Measurements from ENCODE around the gene GRK2.
A peak's percentile ranks its signal among the peaks of the same experiment; 100 is the strongest.

GRK2 gene

DNA sequence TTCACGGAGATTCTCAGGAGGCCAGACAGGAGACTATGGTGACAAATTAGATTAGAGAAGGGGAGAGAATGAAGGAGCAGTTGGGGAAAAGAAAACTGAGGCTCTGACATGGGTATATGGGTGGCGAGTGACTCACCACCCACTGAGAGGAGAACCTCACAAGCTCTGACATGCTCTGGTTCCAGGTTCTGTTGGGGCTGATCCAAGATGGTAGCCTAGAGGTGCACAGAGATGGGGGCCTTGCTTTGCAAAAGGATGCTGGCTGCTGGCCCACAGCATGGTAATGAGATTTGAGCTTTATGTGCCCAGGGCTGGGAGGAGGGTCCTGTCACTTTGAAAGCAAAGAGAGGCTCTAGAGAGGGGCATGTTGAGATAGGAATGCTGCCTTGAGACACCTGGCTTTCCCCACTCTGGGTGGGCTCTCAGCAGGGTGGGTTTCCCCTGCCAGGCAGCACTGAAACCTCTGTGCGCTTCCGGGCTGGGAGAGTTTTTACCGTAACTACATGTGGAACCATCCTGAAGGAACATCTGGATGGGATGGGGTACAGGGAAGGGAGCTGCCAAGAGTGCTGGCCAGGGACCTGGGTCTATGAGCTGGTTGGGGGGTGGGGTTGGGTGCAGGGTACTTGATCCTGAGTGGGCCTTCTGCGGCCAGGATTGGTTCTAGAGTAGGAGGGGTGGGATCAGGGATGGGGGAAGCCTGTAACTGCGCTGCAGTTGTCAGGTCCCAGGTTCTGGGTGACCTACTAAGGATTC lies 1.2 kb upstream of the GRK2 start:
- H3K27me3 ChIP-seq (ENCODE audit: insufficient read depth, low read length), result no peaks in the 10 kb centered on the region
- no peaks in the 10 kb centered on the region for H3K36me3 ChIP-seq (ENCODE audit: insufficient read depth, low read length)
- H2AFZ ChIP-seq (ENCODE audit: low read length, unreplicated experiment), result no peak overlapping the region
- H3K4me3 ChIP-seq (ENCODE audit: low read depth, low read length), result no peak overlapping the region
- H3K79me2 ChIP-seq (ENCODE audit: control insufficient read depth, insufficient read depth, low read length, unreplicated experiment), result peaks cover 35% of the 10 kb centered on the region
- H3K27ac ChIP-seq (ENCODE audit: low read depth, low read length), result no peak overlapping the region
- H3K4me1 ChIP-seq (ENCODE audit: control insufficient read depth, insufficient read depth, low read length, unreplicated experiment), result peaks cover 34% of the 10 kb centered on the region

DNA sequence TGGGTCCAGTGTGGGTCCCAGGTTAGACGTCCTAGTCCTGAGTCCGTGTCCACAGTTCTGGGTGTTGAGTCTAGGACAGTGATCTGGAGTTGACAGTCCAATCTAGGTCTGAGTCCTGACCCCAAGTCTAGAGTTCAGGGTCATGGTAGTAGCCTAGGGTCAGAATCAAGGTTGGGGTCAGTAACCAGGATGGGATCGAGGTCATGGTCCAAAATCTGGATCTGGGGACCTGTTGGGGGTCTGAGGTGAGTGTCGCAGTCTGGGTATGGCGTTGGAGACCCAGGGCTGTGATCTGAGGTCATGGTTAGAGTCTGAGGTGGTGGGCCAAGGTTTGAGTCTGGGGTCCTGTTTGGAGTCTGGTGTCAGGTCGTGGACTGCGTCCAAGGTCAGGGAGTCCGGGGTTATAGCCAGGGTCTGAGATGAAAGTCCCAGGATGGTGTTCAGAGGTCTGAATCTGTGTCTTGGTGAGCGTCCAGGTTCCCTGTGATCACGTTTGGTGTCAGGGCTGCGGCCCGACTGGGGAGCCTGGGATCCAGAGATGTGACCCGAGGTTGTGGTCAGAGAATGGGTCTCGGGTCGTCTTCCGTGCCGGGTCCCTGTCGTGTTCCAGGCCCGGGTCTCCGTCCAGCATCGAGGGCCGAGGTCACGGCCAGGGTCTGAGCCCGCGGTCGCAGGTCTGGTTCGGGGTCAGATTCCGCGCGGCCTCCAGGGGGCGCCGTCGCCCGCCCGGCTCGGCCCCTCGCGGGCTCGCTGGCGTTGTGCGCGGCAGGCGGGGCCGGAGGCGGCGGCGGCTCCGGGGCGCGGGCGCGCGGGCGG lies 432 bp upstream of the GRK2 start:
- Histone ChIP-seq H3K4me1 (ENCODE audit: control insufficient read depth, insufficient read depth, low read length, unreplicated experiment) (peaks cover 38% of the 10 kb centered on the region), H3K4me3 (ENCODE audit: low read depth, low read length) (peak overlapping the region; percentile 53), H2AFZ (ENCODE audit: low read length, unreplicated experiment) (peak overlapping the region; percentile 54), H3K79me2 (ENCODE audit: control insufficient read depth, insufficient read depth, low read length, unreplicated experiment) (peaks cover 43% of the 10 kb centered on the region), H3K27me3 (ENCODE audit: insufficient read depth, low read length) (no peaks in the 10 kb centered on the region), H3K36me3 (ENCODE audit: insufficient read depth, low read length) (no peaks in the 10 kb centered on the region), H3K27ac (ENCODE audit: low read depth, low read length) (no peak overlapping the region)

DNA sequence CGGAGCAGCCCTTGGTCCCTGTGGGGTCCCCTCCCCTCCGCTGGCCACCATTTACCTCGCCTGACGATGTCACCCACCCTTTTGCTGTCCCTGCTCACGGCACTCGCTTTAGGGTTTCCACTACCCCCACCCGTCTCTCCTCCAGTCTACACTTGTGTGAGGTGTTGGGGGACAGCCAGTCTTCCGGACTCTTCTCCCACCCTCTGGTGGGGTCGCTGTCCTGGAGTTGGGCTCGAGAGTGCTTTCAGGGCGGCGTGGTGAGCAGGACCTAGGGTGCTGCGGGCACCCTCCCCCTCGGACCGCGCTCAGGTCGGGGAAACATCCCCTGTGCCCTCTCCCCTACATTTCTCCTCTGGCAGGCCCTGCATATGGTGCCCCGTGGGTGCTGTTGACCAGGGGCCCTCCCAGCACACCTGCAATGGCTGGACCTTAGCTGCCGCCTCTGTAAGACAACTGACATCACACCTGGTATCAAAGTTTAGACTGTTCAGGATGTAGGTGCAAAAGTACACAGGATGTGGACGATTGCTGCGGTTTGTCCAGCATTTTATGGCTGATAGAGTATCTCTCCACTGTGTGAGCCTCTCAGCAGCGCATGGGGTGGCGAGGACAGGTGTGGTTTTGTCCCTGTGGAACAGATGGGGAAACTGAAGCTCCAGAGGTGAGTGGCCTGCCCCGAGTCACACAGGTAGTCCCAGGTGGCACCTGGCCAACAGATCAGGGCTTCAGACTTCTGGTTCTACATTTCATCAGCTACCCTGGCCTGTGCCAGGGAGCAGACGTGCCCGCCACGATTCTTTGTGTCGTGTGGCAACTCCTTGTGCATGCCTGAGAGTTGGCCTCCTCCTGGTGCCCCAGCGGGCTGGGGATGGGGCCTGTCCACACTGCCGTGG lies 1.2 kb downstream of the GRK2 start:
- Histone ChIP-seq H3K4me1 (ENCODE audit: control insufficient read depth, insufficient read depth, low read length, unreplicated experiment) (peaks cover 49% of the 10 kb centered on the region), H2AFZ (ENCODE audit: low read length, unreplicated experiment) (no peak overlapping the region), H3K36me3 (ENCODE audit: insufficient read depth, low read length) (no peaks in the 10 kb centered on the region), H3K79me2 (ENCODE audit: control insufficient read depth, insufficient read depth, low read length, unreplicated experiment) (peaks cover 59% of the 10 kb centered on the region), H3K27me3 (ENCODE audit: insufficient read depth, low read length) (no peaks in the 10 kb centered on the region), H3K4me3 (ENCODE audit: low read depth, low read length) (peak overlapping the region; percentile 96), H3K27ac (ENCODE audit: low read depth, low read length) (no peak overlapping the region)

DNA sequence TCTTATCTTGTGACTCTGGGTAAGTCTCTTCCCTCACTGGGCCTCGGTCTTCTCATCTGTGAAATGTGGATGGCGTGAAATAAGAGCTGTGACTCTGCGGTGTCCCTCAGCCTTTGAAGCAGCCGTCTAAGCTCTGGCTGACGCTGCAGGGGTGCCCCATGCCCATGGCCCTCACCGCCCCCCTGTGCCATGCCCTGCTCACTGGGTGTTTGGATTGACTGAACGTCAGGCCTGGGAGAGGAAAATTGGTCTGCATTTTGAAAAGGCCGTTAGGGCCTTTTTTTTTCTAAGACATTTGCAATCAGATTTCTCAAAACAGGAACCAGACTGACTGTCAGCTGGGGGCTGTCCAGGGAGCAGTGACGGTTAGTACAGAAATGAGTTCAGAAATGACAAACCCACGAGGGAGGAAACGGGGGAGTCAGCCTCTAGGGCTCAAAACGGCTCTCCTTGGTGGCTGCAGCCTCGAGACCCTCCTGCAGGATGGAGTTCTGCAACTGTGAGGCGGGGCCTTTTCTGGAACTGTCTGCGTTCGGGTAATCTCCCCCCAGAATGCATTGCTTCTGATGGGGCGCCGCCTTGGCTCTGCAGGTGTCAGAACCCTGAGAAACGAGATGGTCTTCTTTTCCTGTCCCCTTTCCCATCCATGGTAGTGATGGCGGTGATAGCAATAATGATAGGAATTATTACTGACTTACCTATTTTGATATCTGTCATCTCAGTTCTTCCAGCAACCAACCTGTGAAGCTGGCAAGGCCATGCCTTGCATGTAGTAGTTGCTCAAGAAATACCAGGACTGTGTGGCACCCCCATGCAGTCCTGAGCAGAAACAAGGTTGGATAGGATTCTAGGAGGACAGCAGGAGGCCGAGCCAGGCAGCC lies 2.0 kb downstream of the GRK2 start:
- Histone ChIP-seq H2AFZ (ENCODE audit: low read length, unreplicated experiment) (no peak overlapping the region), H3K36me3 (ENCODE audit: insufficient read depth, low read length) (no peaks in the 10 kb centered on the region), H3K27ac (ENCODE audit: low read depth, low read length) (no peak overlapping the region), H3K4me1 (ENCODE audit: control insufficient read depth, insufficient read depth, low read length, unreplicated experiment) (peaks cover 51% of the 10 kb centered on the region), H3K79me2 (ENCODE audit: control insufficient read depth, insufficient read depth, low read length, unreplicated experiment) (peaks cover 68% of the 10 kb centered on the region), H3K27me3 (ENCODE audit: insufficient read depth, low read length) (no peaks in the 10 kb centered on the region), H3K4me3 (ENCODE audit: low read depth, low read length) (peak overlapping the region; percentile 96)

DNA sequence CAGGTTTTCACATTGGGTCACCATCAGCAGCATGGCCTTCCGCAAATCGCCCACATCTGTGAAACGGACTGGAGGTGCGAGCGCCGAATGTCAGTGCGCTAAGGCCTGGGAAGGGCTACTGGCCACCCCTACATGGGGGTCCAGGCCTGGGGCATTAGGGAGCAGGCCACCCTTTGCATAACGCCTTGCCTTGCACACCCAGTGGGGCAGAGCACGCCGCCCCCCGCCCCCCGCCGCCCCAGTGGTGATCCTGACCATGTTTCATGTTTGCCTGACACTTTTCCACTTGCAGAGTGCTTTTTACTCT lies 2.6 kb downstream of the GRK2 start:
- Histone ChIP-seq H2AFZ (ENCODE audit: low read length, unreplicated experiment) (no peak overlapping the region), H3K4me1 (ENCODE audit: control insufficient read depth, insufficient read depth, low read length, unreplicated experiment) (peaks cover 51% of the 10 kb centered on the region), H3K79me2 (ENCODE audit: control insufficient read depth, insufficient read depth, low read length, unreplicated experiment) (peaks cover 68% of the 10 kb centered on the region), H3K36me3 (ENCODE audit: insufficient read depth, low read length) (no peaks in the 10 kb centered on the region), H3K27ac (ENCODE audit: low read depth, low read length) (no peak overlapping the region), H3K27me3 (ENCODE audit: insufficient read depth, low read length) (no peaks in the 10 kb centered on the region), H3K4me3 (ENCODE audit: low read depth, low read length) (no peak overlapping the region)

DNA sequence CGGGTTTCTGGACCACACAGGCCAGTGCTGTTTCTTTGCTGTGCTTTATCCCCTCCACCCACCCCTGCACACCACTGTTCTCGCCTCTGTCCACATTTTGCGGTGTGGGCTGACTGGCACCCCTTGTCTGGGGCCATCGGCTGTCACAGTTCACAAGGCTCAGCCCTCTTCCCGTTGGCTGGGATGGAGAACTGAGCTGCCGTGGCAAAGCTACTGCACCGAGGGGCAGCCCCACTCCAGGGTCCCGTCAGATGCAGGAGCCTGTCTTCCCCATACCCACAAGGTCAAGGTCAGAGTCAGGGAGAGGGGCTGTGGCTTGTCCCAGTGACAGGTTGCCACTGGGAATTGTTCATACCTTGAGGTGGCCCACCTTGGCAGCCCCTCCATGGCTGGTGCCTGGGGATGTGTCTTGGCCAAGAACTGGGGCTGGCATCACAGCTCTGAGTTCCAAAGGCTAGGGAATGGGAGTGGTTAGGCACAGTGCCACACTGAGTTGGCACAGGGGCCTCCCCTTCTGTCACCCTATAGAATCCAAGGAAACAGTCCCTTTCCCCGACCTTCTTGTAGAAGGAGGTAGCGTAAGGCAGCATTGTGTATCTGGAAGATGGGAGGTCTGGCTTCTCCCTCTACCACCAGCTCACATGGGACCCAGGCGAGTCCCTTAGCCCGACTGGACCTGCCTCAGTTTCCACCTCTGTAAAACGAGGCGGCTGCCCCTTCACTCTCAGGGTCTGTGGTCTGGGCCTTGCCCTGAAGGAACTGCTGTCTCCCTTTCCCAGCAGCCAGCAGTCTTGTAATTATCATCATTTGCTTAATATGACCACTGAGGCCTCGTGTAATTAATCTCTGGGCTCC lies 3.4 kb downstream of the GRK2 start:
- H3K27ac ChIP-seq (ENCODE audit: low read depth, low read length), result no peak overlapping the region
- no peak overlapping the region for H3K4me3 ChIP-seq (ENCODE audit: low read depth, low read length)
- H3K27me3 ChIP-seq (ENCODE audit: insufficient read depth, low read length), result no peaks in the 10 kb centered on the region
- H3K79me2 ChIP-seq (ENCODE audit: control insufficient read depth, insufficient read depth, low read length, unreplicated experiment), result peaks cover 75% of the 10 kb centered on the region
- peaks cover 50% of the 10 kb centered on the region for H3K4me1 ChIP-seq (ENCODE audit: control insufficient read depth, insufficient read depth, low read length, unreplicated experiment)
- no peak overlapping the region for H2AFZ ChIP-seq (ENCODE audit: low read length, unreplicated experiment)
- no peaks in the 10 kb centered on the region for H3K36me3 ChIP-seq (ENCODE audit: insufficient read depth, low read length)

DNA sequence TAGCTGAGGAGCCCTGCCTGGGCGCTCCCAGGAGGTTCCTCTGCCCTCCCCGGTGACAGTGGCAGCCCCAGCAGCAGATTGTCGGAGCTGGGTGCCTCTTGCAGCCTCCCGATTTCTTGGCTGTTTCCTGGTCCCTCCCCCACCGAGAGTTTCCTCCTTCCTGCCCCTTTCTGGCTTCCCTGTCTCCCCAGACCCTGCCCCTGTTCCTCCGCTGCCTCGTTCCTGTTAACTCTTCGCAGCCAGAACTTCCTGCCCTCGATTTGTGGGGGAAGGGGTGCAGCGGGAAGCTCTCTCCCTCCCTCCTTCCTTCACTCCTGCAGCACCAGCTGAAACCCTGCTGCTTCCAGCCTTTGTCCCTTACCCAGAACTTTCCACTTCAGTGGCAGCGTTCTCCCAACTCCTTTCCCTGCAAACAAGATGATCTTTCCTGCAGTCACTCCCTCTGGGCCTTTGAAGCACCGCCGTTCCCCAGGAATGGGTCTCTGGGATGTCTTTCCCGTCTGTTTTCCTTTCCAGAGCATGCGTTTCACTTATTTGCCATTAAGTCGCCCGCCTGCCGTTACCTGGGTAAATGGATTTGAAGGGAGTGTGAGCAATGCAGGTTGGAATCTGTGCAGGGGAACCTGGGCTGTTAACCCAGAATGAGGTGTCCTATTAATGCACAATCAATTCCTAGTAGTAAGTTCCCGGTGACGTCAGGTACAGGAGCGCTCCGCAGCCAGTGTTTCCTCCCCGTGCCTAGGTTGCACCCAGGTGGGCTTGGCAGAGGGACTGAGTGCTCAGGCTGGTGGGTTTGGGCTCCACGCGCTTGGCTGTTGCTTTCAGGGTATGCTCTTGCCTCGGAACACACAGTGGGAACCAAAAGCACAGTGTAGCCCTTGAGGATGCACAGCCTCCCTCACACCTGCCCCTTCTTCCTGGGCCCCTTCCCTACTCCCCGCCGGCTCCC lies 4.3 kb downstream of the GRK2 start:
- Histone ChIP-seq H3K27ac (ENCODE audit: low read depth, low read length) (no peak overlapping the region), H3K27me3 (ENCODE audit: insufficient read depth, low read length) (no peaks in the 10 kb centered on the region), H3K36me3 (ENCODE audit: insufficient read depth, low read length) (no peaks in the 10 kb centered on the region), H2AFZ (ENCODE audit: low read length, unreplicated experiment) (no peak overlapping the region), H3K79me2 (ENCODE audit: control insufficient read depth, insufficient read depth, low read length, unreplicated experiment) (peaks cover 80% of the 10 kb centered on the region), H3K4me1 (ENCODE audit: control insufficient read depth, insufficient read depth, low read length, unreplicated experiment) (peaks cover 44% of the 10 kb centered on the region), H3K4me3 (ENCODE audit: low read depth, low read length) (no peak overlapping the region)

DNA sequence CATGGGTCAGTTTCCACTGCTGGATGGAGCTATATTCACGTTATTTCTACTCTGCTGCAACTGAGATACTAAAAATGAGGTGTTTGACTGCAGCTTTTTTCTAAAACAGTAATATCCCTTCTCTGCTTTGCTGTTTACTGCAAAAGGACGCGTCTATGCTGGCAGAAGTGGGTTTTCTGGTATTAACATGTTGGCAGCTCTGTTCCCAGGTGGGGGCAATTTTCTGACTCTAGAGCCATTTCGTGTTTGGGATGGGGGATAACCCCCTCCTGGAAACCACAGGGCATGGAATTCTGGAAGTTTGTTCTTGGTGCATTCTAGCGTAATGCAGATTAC lies 4.9 kb downstream of the GRK2 start:
- Histone ChIP-seq H3K79me2 (ENCODE audit: control insufficient read depth, insufficient read depth, low read length, unreplicated experiment) (peaks cover 87% of the 10 kb centered on the region), H3K4me1 (ENCODE audit: control insufficient read depth, insufficient read depth, low read length, unreplicated experiment) (peaks cover 44% of the 10 kb centered on the region), H3K27ac (ENCODE audit: low read depth, low read length) (no peak overlapping the region), H3K36me3 (ENCODE audit: insufficient read depth, low read length) (no peaks in the 10 kb centered on the region), H2AFZ (ENCODE audit: low read length, unreplicated experiment) (no peak overlapping the region), H3K27me3 (ENCODE audit: insufficient read depth, low read length) (no peaks in the 10 kb centered on the region), H3K4me3 (ENCODE audit: low read depth, low read length) (no peak overlapping the region)
